Measurements from ENCODE around the gene IGF1R.

The IGF1R gene

DNA sequence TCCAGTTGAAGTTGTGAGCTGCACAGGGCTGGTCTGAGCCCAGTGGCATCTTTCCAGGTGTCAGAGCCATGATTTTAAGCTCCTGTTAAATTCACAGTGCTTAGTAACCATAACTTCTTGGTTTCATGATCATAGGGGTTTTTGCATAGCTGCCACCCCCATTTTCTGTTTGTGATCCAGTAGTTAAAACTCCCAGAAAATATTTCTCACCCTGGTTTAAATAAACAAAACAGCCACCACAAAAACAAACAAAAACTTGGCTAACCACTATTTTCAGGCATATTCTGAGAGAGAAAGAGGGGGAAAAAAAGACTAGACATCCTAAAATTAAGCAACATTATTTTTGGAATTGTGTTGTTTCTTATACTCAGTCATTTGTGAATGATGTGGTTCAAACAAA is 175.3 kb downstream of the IGF1R start:
- no peak for DNase-seq (ENCODE audit: low spot score)

GRCh38 chr15:98824595-98824994 is 176.3 kb downstream of the IGF1R start:
- DNase-seq (ENCODE audit: low spot score): no peak

GRCh38 chr15:98826658-98827057 is 178.3 kb downstream of the IGF1R start:
- DNase-seq (ENCODE audit: low spot score): no peak

DNA sequence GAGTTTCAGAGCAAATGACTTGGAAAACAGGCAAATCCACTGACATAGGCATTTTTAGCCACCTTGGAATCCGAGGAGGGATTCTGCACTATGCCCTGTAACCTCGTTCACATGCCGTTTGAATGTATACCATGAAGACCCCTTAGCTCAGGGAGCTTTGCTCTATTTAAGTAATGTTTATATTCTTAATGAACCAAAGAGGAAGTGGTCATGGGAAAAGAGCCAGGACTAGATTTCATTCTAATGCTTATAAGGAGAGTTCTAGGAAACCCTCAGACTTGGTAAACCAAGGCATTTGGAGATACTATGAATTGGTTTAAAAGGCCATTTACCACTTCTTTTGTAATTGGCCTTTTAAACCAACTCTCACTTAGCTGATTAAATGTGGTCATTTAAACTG is 178.9 kb downstream of the IGF1R start:
- no peak for DNase-seq (ENCODE audit: low spot score)

- DNase-seq (ENCODE audit: low spot score): no peak
Measured at GRCh38 chr15:98830034-98830634, 181.8 kb downstream of the IGF1R start.

- no peak for DNase-seq (ENCODE audit: low spot score)
Measured at GRCh38 chr15:98834976-98835375, 186.6 kb downstream of the IGF1R start.

- DNase-seq (ENCODE audit: low spot score): no peak
Measured at GRCh38 chr15:98835876-98836275, 187.5 kb downstream of the IGF1R start.

DNA sequence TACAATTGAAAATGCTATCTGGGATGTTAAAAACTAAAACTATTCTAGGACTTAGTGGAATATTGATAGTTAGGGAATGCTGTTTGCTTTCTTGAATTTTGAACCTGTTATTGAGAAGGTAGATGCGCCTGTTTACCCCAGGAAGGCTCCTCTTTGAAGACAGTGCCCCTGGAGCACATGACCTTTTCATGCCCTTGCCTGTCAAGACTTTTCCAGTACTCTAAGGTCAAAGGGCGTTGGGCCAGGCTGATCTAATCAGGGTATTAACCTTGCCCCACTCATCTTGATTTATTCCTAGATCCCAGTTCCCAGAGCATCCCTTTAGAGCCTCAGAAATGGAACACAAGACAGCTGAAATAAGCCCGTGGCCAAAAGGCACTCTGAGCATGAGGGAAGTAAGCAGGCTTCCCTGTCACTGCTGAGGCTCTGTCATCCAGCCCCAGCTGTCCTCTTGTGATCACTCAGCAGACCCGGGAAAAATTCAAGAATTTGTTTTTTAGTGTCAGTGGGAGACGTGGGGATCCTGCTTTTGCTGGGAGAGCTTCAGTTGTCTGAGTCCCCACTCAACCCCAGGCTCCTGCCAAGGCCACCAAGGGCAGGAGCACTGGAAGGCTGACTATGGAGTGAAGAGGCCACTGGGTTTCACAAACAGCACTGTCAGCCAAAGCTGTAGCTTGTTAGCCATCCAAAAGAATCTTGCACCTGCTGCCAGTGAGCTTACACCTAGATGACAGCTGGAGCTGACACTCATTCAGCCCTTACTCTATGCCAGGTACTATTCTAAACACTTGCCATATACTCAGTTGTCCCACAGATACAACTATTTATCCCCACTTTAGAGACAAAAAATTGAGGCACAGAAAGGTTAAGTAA is 190.3 kb downstream of the IGF1R start:
- no peak for DNase-seq (ENCODE audit: low spot score)

GRCh38 chr15:98840053-98840452 is 191.7 kb downstream of the IGF1R start:
- no peak for DNase-seq (ENCODE audit: low spot score)

GRCh38 chr15:98841419-98841970 is 193.2 kb downstream of the IGF1R start:
- DNase-seq (ENCODE audit: low spot score): no peak

DNA sequence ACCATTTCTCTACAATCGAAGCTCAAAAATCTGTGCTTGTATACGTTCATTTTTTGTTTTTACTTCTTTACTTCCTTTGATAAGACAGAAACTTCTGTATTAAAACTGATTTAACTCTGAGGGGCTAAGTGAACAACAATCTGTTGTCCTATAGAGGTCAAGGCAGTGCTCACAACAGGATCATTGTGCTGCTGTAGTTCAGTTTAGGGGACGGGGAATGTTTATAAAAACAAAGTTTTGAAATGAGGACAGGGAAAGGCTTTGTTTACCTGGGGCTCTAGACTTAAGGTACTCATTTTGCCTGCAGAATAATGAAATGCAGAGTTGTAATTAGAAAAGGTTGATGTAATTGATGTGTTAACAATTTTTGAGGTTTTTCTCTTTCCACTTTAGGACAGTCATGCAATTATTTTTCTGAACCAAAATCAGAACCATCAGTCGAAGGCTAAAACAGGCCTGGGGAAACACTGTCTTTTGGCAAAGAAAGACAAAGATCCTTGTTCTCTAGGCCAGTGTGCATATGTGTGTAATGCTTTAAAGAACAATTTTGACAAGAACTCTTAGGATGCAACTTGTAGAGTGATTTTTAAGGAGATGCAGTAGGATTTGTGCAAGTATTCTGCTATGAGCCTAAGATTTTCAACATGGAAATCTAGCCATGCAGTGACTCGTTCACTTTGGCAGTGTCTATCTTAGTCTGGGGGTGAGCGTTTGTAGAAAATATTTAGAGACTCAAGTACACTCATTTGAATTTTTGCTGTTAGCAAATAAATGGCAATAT is 194.0 kb downstream of the IGF1R start:
- no peak for DNase-seq (ENCODE audit: low spot score)

- no peak for DNase-seq (ENCODE audit: low spot score)
Measured at GRCh38 chr15:98842973-98843285, 194.6 kb downstream of the IGF1R start.

- DNase-seq (ENCODE audit: low spot score): no peak
Measured at GRCh38 chr15:98843844-98844243, 195.5 kb downstream of the IGF1R start.

DNA sequence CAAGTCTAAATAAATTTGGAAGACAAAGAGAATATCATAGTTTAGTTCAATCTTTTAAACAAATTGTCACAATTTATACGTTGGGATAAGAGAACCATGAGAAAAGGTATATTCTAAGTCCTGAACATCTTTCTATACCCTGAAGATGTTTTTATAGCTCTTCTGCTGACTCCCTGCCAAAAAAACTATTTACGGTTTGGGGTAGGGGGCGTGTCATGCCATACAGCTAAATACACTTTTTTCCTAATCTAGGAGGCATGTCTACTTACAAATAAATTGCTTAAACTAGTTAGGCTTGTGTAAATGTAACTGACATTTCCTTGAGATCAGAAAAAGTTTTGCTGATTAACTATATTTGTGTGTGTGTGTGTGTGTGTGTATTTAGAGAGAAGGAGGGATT is 195.9 kb downstream of the IGF1R start:
- DNase-seq (ENCODE audit: low spot score): no peak

DNA sequence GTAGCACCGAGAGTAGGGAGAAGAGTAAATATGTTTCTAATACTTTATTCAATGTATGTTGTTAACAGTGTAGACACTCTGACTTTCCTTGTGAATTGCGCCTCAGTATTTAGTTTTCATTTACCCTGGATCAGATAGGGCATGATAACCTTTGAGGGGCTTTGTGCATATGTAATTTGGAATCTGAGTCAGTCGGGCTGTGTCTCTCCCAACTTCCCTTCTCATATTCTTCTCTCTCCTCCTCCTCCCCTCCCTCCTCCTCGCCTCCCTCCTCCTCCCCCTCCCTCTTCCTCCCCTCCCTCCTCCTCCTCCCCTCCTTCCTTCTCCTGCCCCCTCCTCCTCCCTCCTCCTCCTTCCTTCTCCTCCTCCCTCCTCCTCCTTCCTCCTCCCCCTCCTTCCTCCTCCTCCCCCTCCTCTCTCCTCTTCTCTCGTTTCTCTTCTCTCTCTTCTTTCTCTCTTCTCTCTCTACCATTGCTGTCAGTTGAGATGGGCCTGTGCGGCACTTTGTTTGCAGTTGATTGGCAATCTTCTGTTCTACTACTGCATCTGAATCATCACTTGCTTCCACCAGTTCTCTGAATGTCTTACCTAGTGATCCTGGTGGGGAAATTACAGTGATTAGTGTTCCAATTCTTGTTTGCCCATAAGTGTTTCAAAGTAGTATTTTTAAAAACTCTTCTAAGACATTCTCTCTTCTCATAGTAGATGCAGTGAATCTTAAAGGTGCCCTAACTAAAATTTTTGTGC is 197.0 kb downstream of the IGF1R start:
- no peak for DNase-seq (ENCODE audit: low spot score)

GRCh38 chr15:98850961-98851572 is 202.7 kb downstream of the IGF1R start:
- DNase-seq (ENCODE audit: low spot score): peak; percentile 83

- DNase-seq (ENCODE audit: low spot score): peak; percentile 89
Measured at GRCh38 chr15:98853161-98853560, 204.8 kb downstream of the IGF1R start.

DNA sequence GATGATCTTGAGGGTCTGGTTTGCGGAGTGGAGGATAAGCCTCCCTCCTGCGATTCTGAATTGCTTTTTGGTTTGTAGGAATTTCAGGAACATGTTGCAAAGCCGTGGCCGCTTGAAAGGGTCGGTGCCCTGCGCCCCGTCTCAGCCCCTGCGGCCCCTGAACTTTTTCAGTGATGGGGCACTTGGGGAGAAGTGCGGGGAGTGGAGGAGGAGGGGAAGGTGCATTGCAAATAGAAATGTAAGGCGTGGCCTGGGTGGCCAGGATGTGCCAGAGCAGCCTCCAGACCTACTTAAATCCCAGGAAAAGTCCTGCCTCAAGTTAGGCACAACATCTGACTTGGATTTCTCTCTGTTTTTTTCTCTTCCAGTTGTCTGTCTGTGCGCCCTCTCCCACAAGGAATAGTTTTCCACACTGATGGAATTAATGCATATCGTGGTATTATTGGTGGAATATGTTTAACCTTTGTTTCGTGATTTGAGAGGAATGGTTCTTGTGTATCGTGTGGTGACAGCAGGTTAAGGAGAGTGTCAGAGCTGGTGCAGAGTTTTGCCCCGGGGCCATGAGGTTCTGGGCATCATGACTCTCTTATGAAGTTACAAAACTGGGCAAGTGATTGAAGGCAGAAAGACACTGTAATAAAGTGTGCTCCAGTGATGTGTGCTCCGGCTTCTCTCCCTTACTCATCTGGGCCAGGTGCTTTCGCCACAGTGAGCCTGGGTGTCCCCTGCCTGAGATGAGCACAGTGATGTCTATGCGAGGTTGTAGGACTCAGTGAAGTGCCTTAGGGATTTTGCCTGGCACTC is 205.5 kb downstream of the IGF1R start:
- DNase-seq (ENCODE audit: low spot score): no peak

GRCh38 chr15:98854496-98854895 is 206.2 kb downstream of the IGF1R start:
- no peak for DNase-seq (ENCODE audit: low spot score)
